K562 (cell line): ENCODE data around the gene CUX1. TPM values are rescaled to one million over a fixed set of nuclear protein-coding genes. Genes with fewer than 3 reads are reported as not detected.

Experiments used
- E2F1 ChIP-seq: sonication (generic); formaldehyde crosslinking; IDR thresholded peaks from 2 replicates; pipeline ENCODE4 v1.8.1; 2023; ENCODE audit warnings: mild to moderate bottlenecking, missing genetic modification reagents, moderate library complexity
- ELF4 ChIP-seq: fragments of 450-650 bp; formaldehyde crosslinking; IDR thresholded peaks from 2 replicates; pipeline ENCODE4 v1.4.0; 2022; ENCODE audit warnings: missing genetic modification characterization
- ELK1 ChIP-seq: sonication (generic); formaldehyde crosslinking; IDR thresholded peaks from 2 replicates; pipeline ENCODE4 v1.8.1; 2022; ENCODE audit warnings: missing genetic modification reagents
- GABPB1 ChIP-seq: sonication (generic); formaldehyde crosslinking; IDR thresholded peaks from 2 replicates; pipeline ENCODE4 v1.8.0; 2022; ENCODE audit warnings: mild to moderate bottlenecking, missing genetic modification reagents
- IRF1 ChIP-seq: sonication (generic); formaldehyde crosslinking; IDR thresholded peaks from 2 replicates; pipeline ENCODE4 v1.8.0; 2022; ENCODE audit warnings: missing genetic modification reagents, mild to moderate bottlenecking, borderline replicate concordance
- KDM4B ChIP-seq, 2 experiments: fragments of 450-650 bp in 1 of 2; sonication (generic) in 1 of 2; IDR thresholded peaks; 2 replicates each; pipeline ENCODE4 v1.6.1; 2016 to 2017; ENCODE audit warnings: borderline replicate concordance in 2 of 2, antibody characterized with exemption in 1 of 2, low read depth in 1 of 2, mild to moderate bottlenecking in 1 of 2
- MEF2D ChIP-seq: conservative IDR thresholded peaks from 2 replicates; pipeline ENCODE4 v1.6.1; 2016; ENCODE audit warnings: low read depth, missing genetic modification characterization, missing compliant biosample characterization
- MLX ChIP-seq, 2 experiments: fragments of 450-650 bp in 1 of 2; sonication (generic) in 1 of 2; formaldehyde crosslinking; conservative IDR thresholded peaks; 2 replicates each; pipeline versions ENCODE4 v1.4.0 to v1.8.1; 2020 to 2022; ENCODE audit warnings: mild to moderate bottlenecking in 1 of 2, missing genetic modification reagents in 1 of 2
- NFIC ChIP-seq: fragments of 450-650 bp; IDR thresholded peaks from 2 replicates; pipeline ENCODE4 v1.6.1; 2017; ENCODE audit warnings: mild to moderate bottlenecking, inconsistent platforms
- NFRKB ChIP-seq: fragments of 450-650 bp; IDR thresholded peaks from 2 replicates; pipeline ENCODE4 v1.6.1; 2016; ENCODE audit warnings: low read depth
- PML ChIP-seq: IDR thresholded peaks from 2 replicates; pipeline ENCODE4 v1.6.1; 2012; ENCODE audit warnings: low read length, inconsistent platforms
- PYGO2 ChIP-seq: fragments of 450-650 bp; IDR thresholded peaks from 2 replicates; pipeline ENCODE4 v1.6.1; 2016; ENCODE audit warnings: mild to moderate bottlenecking, missing genetic modification characterization, moderate library complexity, missing compliant biosample characterization
- SMARCA5 ChIP-seq: fragments of 450-650 bp; IDR thresholded peaks from 2 replicates; pipeline ENCODE4 v1.6.1; 2016
- TRIM24 ChIP-seq, 2 experiments: fragments of 450-650 bp; IDR thresholded peaks; 2 replicates each; pipeline ENCODE4 v1.6.1; 2016
- ZBTB2 ChIP-seq: fragments of 450-650 bp; IDR thresholded peaks from 2 replicates; pipeline ENCODE4 v1.6.1; 2016; ENCODE audit warnings: antibody characterized with exemption
- ZNF146 ChIP-seq: IDR thresholded peaks from one replicate; pipeline ENCODE4 v1.6.1; 2018; ENCODE audit warnings: missing compliant biosample characterization; ENCODE audit not compliant: unreplicated experiment
- ZNF212 ChIP-seq: fragments of 450-650 bp; formaldehyde crosslinking; IDR thresholded peaks from 2 replicates; pipeline ENCODE4 v1.4.0; 2020; ENCODE audit warnings: mild to moderate bottlenecking
- ZNF354B ChIP-seq: fragments of 250-450 bp; sonication (Bioruptor Pico); IDR thresholded peaks from 2 replicates; pipeline ENCODE4 v1.4.0; 2020
- ZNF584 ChIP-seq: fragments of 200-800 bp; sonication (Bioruptor generic); IDR thresholded peaks from 2 replicates; pipeline ENCODE4 v1.6.1; 2016; ENCODE audit warnings: low read depth, mild to moderate bottlenecking, missing genetic modification characterization, missing compliant biosample characterization
- ZNF740 ChIP-seq, 3 experiments: fragments of 200-800 bp in 1 of 3; sonication (Bioruptor generic) in 1 of 3; sonication (generic) in 1 of 3; formaldehyde crosslinking in 1 of 3; IDR thresholded peaks; 2 replicates each; pipeline versions ENCODE4 v1.6.1 to v1.8.0; 2016 to 2022; ENCODE audit warnings: mild to moderate bottlenecking in 2 of 3, missing compliant biosample characterization in 2 of 3, missing genetic modification characterization in 2 of 3, missing genetic modification reagents in 1 of 3
- polyA plus RNA-seq, 8 experiments: library from polyadenylated mRNA; depleted of rRNA in 4 of 8; stranded (reverse) in 5 of 8; unstranded in 3 of 8; fragments of >200 nt; fragmentation: Nextera tagmentation in 2 of 8; fragmentation: Illumina TruSeq in 1 of 8; extraction: Ambion mirVana in 2 of 8; extraction: Trizol in 1 of 8; gene quantifications; 2 replicates each; pipeline versions ENCODE4 v1.2.1 to v1.2.3, GENCODE V29; 2011 to 2014; ENCODE audit warnings: inconsistent platforms in 1 of 8, missing spikeins in 1 of 8
- total RNA-seq, 7 experiments: library from RNA; depleted of rRNA in 6 of 7; stranded (reverse); fragments of >200 nt in 6 of 7; fragmentation: Illumina TruSeq in 2 of 7; extraction: Trizol in 2 of 7; gene quantifications; 2 replicates each; pipeline versions ENCODE4 v1.2.1 to v1.2.3, GENCODE V29; 2011 to 2021; ENCODE audit warnings: low replicate concordance in 1 of 7

CUX1 gene
- total and polyA plus RNA-seq, 9 of the 15 experiments (the other 6 are each of a cell fraction or from before 2014, with no cell fraction given), result 3.6 to 55.3 (median 25.2) TPM

GRCh38 chr7:101856473-101857357, 39.3 kb downstream of the CUX1 start (continued):
- TF ChIP-seq ELK1 (CRISPR knock-in tag) (no peak), TRIM24 (IDR thresholded peaks at IDR 0.05) (peak in 1 of 2 experiments; percentile 30; a peak in 1 of 4 replicates), MLX (CRISPR knock-in tag; conservative IDR thresholded peaks at IDR 0.05) (no peak), E2F1 (no peak), PYGO2 (tag) (no peak), ZNF212 (CRISPR knock-in tag) (no peak; the same call in 1 of the 2 replicates), MEF2D (tag) (peak; percentile 31; the same call in 1 of the 2 replicates), PML (peak; percentile 57; the same call in 1 of the 2 replicates), ZNF146 (CRISPR knock-in tag) (no peak), NFRKB (peak; percentile 64), IRF1 (CRISPR knock-in tag) (no peak), NFIC (peak; percentile 96), SMARCA5 (peak; percentile 81; the same call in 1 of the 2 replicates), ZNF740 (CRISPR knock-in tag; IDR thresholded peaks at IDR 0.05) (peak; percentile 92), ZNF740 (tag; IDR thresholded peaks at IDR 0.05) (peak in 1 of 2 experiments; percentile 78; a peak in 2 of 4 replicates), ZNF584 (CRISPR knock-in tag) (peak; percentile 31; the same call in 1 of the 2 replicates), GABPB1 (peak; percentile 77), ELF4 (CRISPR knock-in tag) (peak; percentile 14; the same call in 1 of the 2 replicates), ZNF354B (CRISPR knock-in tag) (no peak), ZBTB2 (peak; percentile 62; the same call in 1 of the 2 replicates), KDM4B (IDR thresholded peaks at IDR 0.05; ENCODE audit: borderline replicate concordance in 2 of 2, low read depth in 1 of 2) (peak in 1 of 2 experiments; percentile 67; a peak in 1 of 4 replicates)
